Tongue (tissue), 1 donor: Measurements from ENCODE around the gene METTL24. TPM values are rescaled to one million over a fixed set of nuclear protein-coding genes. Genes with fewer than 3 reads are reported as not detected.

Source experiments
- total RNA-seq: library from RNA; depleted of rRNA; stranded (reverse); fragments of >200 nt; gene quantifications from one replicate; pipeline ENCODE4 v1.2.3, GENCODE V29; 2014

Gene METTL24
- total RNA-seq, 1 donor from 2014 or later: 3.5 TPM

Other genes with a start within 250 kb of the METTL24 start
- gene WASF1, start 178.7 kb downstream of the METTL24 start, total RNA-seq: 11.8 TPM
- 30.0 TPM for gene CDC40, start 177.9 kb downstream of the METTL24 start, total RNA-seq
- 6.6 TPM for gene DDO, start 57.2 kb upstream of the METTL24 start, total RNA-seq
- 1.3 TPM for gene SLC22A16, start 118.3 kb upstream of the METTL24 start, total RNA-seq